ENCODE measurements around the gene HS3ST2. TPM values are rescaled to one million over a fixed set of nuclear protein-coding genes. Genes with fewer than 3 reads are reported as not detected.
A peak's percentile ranks its signal among the peaks of the same experiment; 100 is the strongest.

The HS3ST2 gene
- total and polyA plus RNA-seq, 2 experiments from 2014 or later = 1.4 to 3.2 TPM

DNA sequence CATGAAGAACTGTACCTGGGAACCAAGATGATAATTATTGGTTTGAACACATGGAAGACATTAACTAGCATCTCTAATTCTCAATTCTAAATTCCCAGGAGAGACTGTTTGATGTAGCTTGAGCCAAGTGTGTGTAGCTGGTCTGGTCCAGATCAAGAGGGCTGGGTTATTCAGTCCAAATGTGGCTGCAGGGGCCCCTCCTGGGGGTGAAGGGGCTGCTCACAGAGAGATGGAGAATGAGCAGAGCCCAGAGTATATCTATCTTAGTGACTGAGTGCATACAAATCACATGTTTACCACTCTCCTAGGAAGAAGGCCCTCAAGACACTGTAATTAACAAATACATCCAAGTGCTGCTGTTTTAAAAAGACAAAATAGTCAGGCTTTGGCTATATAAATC lies 50.4 kb downstream of the HS3ST2 start (continued):
- no peak for TF ChIP-seq CREB1 (CRISPR knock-in tag; IDR thresholded peaks at IDR 0.05; ENCODE audit: low read depth)
- no peak for TF ChIP-seq NANOG (IDR thresholded peaks at IDR 0.05; ENCODE audit: borderline replicate concordance)
- TF ChIP-seq ZNF331 (CRISPR knock-in tag; IDR thresholded peaks at IDR 0.05; ENCODE audit: low read depth) = no peak
- no peak for TF ChIP-seq POLR2AphosphoS5 (IDR thresholded peaks at IDR 0.05; ENCODE audit: low read depth)
- TF ChIP-seq JUNB (IDR thresholded peaks at IDR 0.05; ENCODE audit: unreplicated experiment) = no peak
- no peak for TF ChIP-seq ZNF114 (CRISPR knock-in tag; IDR thresholded peaks at IDR 0.05)
- TF ChIP-seq, protein P1, sequence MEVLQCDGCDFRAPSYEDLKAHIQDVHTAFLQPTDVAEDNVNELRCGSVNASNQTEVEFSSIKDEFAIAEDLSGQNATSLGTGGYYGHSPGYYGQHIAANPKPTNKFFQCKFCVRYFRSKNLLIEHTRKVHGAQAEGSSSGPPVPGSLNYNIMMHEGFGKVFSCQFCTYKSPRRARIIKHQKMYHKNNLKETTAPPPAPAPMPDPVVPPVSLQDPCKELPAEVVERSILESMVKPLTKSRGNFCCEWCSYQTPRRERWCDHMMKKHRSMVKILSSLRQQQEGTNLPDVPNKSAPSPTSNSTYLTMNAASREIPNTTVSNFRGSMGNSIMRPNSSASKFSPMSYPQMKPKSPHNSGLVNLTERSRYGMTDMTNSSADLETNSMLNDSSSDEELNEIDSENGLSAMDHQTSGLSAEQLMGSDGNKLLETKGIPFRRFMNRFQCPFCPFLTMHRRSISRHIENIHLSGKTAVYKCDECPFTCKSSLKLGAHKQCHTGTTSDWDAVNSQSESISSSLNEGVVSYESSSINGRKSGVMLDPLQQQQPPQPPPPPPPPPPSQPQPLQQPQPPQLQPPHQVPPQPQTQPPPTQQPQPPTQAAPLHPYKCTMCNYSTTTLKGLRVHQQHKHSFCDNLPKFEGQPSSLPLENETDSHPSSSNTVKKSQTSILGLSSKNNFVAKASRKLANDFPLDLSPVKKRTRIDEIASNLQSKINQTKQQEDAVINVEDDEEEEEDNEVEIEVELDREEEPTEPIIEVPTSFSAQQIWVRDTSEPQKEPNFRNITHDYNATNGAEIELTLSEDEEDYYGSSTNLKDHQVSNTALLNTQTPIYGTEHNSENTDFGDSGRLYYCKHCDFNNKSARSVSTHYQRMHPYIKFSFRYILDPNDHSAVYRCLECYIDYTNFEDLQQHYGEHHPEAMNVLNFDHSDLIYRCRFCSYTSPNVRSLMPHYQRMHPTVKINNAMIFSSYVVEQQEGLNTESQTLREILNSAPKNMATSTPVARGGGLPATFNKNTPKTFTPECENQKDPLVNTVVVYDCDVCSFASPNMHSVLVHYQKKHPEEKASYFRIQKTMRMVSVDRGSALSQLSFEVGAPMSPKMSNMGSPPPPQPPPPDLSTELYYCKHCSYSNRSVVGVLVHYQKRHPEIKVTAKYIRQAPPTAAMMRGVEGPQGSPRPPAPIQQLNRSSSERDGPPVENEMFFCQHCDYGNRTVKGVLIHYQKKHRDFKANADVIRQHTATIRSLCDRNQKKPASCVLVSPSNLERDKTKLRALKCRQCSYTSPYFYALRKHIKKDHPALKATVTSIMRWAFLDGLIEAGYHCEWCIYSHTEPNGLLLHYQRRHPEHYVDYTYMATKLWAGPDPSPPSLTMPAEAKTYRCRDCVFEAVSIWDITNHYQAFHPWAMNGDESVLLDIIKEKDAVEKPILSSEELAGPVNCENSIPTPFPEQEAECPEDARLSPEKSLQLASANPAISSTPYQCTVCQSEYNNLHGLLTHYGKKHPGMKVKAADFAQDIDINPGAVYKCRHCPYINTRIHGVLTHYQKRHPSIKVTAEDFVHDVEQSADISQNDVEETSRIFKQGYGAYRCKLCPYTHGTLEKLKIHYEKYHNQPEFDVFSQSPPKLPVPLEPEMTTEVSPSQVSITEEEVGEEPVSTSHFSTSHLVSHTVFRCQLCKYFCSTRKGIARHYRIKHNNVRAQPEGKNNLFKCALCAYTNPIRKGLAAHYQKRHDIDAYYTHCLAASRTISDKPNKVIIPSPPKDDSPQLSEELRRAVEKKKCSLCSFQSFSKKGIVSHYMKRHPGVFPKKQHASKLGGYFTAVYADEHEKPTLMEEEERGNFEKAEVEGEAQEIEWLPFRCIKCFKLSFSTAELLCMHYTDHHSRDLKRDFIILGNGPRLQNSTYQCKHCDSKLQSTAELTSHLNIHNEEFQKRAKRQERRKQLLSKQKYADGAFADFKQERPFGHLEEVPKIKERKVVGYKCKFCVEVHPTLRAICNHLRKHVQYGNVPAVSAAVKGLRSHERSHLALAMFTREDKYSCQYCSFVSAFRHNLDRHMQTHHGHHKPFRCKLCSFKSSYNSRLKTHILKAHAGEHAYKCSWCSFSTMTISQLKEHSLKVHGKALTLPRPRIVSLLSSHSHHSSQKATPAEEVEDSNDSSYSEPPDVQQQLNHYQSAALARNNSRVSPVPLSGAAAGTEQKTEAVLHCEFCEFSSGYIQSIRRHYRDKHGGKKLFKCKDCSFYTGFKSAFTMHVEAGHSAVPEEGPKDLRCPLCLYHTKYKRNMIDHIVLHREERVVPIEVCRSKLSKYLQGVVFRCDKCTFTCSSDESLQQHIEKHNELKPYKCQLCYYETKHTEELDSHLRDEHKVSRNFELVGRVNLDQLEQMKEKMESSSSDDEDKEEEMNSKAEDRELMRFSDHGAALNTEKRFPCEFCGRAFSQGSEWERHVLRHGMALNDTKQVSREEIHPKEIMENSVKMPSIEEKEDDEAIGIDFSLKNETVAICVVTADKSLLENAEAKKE (CRISPR knock-in tag; IDR thresholded peaks at IDR 0.05) = no peak
- no peak for TF ChIP-seq EZH2phosphoT487 (IDR thresholded peaks at IDR 0.05; ENCODE audit: unreplicated experiment)
- no peak for TF ChIP-seq STAT1 (IDR thresholded peaks at IDR 0.05; ENCODE audit: unreplicated experiment)

DNA sequence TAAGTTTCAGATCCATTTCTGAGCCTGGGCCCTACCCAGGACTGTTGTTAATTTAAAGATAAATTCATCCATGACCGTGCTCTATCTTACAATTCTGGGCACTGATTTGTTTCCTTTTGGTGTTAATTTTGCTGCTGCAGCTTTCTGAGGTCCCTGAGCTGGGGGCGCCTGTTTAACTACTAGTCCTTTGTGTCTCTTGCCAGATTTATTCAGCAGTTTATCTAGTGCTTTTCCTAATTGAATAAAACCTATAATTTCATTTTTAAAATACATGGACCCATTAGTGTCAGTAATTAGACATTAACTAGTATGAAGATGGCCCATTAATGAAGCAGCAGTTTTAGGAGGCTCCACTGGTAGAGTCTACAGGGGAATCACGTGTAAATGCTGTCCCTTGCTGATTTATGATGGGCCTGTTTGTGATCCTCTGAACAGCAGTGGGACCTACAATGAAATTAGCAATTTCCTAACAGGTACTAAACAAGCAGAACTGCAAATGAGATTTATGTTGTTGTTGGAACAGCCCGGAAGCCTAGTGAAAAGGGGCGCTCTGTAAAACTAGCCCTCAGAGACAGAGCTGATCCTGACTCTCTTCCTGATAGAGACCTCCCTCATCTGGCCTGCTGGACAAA lies 54.7 kb downstream of the HS3ST2 start:
- no peak overlapping the region for H3K4me2 ChIP-seq
- no peak overlapping the region for H3K27ac Mint-ChIP-seq
- no peaks in the 10 kb centered on the region for H3K79me2 ChIP-seq (replicated peaks; ENCODE audit: insufficient read depth)
- no peak for DNase-seq (ENCODE audit: low spot score)
- H3K9me3 Mint-ChIP-seq = peaks cover 4% of the 10 kb centered on the region; the same call in 1 of the 3 replicates
- no peaks in the 10 kb centered on the region for H3K36me3 ChIP-seq (ENCODE audit: insufficient read depth)
- peak overlapping the region; percentile 43; the same call in 1 of the 2 replicates for H2AFZ ChIP-seq
- peaks cover 6% of the 10 kb centered on the region; the same call in 2 of the 3 replicates for H3K4me1 Mint-ChIP-seq
- ATAC-seq = no peak
- H3K9me2 ChIP-seq (ENCODE audit: insufficient read depth) = no peaks in the 10 kb centered on the region
- no peaks in the 10 kb centered on the region for H4K20me1 ChIP-seq (replicated peaks; ENCODE audit: insufficient read depth)
- peaks cover 4% of the 10 kb centered on the region for H3K27me3 Mint-ChIP-seq (ENCODE audit: insufficient read depth, low read depth, poor library complexity)
- no peak overlapping the region for H3K27ac ChIP-seq (ENCODE audit: low read depth)
- no peak overlapping the region for H3K4me3 ChIP-seq
- H3K27me3 ChIP-seq (ENCODE audit: insufficient read depth) = no peaks in the 10 kb centered on the region
- 0 out of 3 replicates have a peak, but pooled peaks cover 3% of the 10 kb centered on the region for H3K36me3 Mint-ChIP-seq (ENCODE audit: low read depth)
- H3K4me1 ChIP-seq (ENCODE audit: insufficient read depth) = no peaks in the 10 kb centered on the region
- no peak overlapping the region for H3K4me3 Mint-ChIP-seq
- no peaks in the 10 kb centered on the region for H3F3A ChIP-seq (replicated peaks; ENCODE audit: low read depth)
- no peak for TF ChIP-seq JUNB (IDR thresholded peaks at IDR 0.05; ENCODE audit: unreplicated experiment)
- TF ChIP-seq EZH2 (IDR thresholded peaks at IDR 0.05; ENCODE audit: low read depth, unreplicated experiment) = no peak
- TF ChIP-seq, protein P1 (CRISPR knock-in tag; IDR thresholded peaks at IDR 0.05) = no peak
- no peak for TF ChIP-seq NANOG (IDR thresholded peaks at IDR 0.05; ENCODE audit: borderline replicate concordance)
- TF ChIP-seq EZH2phosphoT487 (IDR thresholded peaks at IDR 0.05; ENCODE audit: unreplicated experiment) = no peak

Data from GM23338 (cell line).